HG02798 (cell line): ENCODE data around the gene PRDM5.

Experiments
- ATAC-seq: cut with Tn5 transposase; IDR thresholded peaks from one replicate; pipeline ENCODE4 v1.9.1; 2021; ENCODE audit warnings: mild to moderate bottlenecking; ENCODE audit not compliant: unreplicated experiment, poor library complexity

Gene PRDM5

DNA sequence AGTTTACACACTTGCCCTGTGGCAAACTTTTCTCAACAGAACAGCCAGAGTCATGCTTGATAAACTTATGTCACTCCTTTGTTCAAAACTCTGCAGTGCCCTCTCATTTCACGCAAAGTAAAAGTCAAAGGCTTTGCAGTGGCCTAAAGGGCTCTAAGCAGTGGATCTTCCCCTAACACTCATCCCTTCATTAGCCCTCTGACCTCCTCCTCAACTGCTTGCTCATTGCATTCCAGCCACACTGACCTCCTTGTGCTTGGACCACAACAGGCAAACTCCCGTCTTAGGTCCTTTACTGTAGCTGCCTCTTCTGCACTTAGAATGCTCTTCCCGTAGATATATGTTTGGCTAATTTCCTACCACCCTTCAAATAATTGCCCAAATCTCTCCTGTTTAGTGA is 5.6 kb downstream of the PRDM5 start:
- ATAC-seq: no peak

DNA sequence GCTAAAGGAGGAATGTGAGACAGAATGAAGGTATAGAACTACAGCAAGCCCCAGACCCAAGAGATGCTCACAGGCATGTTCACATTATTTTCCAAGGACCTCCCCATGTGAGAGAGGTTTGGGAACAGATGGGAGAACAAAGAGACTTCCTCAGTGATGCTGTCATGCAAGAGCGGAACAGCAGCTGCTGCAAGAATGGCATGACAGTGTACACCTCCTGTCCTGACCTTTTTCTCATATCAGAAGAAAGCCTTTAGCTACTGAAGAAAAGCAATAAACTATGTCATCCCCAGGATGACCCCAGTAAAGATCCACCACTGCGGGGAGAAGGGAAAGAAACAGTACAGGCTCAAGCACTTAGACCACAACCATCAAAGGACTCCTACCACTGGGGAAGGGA is 7.2 kb downstream of the PRDM5 start:
- ATAC-seq: no peak

DNA sequence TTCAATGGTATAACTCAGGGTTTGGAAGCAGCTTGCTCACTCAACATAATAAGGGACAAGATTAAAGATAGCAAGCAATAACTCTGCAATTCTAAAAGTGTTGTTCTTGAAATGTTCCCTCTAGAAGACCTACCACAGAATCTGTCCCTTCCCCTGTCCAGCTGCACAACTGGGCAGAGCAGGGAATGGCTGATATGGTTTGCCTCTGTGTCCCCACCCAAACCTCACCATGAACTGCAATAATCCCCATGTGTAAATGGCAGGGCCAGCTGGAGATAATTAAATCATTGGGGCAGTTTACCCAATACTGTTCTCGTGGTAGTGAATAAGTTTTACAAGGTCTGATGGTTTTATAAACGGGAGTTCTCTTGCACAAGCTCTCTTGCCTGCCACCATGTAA is 19.1 kb downstream of the PRDM5 start:
- ATAC-seq: no peak

DNA sequence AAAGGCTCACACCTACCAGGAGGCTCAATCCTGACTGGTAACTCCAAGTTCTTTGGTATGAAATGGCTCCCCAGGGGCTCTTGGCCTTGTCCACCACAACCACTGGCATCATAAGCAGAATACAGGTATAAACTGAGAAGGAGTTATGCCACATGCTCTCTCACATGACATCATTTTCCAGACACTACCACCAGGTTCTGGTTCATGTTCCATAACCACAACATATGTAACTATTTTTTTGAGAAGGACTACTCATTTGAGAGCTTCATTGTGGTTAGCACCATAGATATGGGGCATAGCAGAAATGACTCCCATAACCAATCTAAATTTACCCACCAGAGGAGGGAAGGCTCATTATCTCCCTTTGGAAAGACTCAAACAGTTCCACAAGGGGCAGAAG is 19.6 kb downstream of the PRDM5 start:
- no peak for ATAC-seq

DNA sequence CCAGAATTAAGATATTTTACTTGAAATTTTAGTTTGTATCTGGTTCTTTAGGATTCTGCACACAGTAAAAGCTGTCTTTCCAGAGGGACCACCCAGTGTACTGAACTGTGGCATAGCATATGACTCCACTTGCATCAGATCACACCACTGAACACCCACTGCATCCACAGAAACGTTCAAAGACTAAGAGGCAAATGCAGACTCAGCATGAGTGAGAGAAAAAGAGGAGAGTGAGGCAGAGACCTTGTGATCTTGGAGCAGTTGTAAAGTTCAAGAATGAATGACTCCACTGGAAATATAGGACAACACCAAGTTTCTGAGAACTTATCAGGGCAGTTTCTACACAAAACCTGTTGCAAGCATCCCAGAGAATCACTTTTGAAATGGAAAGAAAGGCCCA is 20.8 kb downstream of the PRDM5 start:
- ATAC-seq: no peak

DNA sequence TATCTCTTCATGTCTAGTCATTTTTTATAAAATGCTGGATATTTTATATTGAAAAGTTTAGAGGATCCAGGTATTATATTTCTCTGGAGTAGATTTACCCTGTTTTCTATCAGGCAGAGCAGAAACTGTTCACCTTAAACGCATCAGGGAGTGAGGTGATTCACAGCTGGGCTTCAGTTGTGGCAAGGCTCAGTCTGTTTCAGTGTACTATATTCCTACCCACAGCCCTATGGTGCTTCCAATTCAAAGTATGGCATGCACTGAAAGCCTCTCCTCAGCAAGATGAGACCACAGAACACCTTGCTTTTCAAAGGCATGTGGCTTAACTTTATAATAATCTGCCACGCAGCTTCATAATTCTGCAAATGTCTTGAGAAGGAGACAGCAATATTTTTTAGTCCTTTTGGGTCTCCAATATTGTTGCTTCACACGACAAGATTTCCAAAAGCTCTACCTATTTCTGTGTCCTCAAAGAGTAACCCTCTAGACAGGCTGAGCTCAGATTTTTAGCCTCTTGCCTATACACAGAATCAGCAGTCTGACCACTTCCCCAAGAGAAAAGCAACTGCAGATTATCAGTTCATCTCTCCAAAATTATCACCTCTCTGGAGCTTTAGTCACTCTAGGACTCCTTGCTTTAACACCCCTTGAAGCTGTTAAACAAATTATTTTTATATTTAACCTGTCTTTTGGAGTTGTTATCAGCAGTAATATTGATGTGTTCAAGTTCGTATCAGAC is 24.4 kb downstream of the PRDM5 start:
- no peak for ATAC-seq

DNA sequence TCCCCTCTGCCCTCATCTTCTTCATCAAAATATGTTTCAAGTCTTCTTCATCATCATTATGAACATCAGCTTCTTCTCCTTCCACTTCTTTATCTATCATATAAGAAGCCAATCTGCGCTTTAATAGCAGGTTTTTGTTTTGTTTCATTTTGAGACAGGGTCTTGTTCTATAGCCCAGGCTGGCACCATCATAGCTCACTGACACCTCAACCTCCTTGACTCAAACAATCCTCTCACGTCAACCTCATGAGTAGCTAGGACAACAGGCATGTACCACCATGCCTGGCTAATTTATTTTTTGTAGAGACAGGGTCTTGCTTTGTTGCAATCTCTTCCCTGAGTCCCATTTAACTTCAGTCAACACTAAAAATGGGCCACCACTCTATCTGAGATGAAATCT is 27.0 kb downstream of the PRDM5 start:
- ATAC-seq: no peak

DNA sequence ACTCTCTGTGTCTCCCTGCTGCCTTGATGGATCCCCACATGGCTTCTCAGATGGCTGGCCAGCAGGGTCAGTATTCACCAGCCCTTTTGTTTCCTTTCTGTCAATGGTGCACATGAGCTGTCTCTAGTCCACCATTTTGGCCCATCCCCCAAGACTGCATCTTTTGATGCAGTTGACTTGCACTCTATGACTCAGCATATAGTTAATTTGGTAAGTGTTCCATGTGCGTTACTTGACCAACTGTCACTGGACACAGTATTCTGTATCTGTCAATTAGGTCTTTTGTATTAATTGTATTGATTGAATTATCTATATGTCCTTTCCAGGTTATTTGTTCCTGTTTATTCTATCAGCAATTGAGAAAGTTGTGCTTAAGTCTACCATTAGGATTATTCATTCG is 29.2 kb downstream of the PRDM5 start:
- ATAC-seq: no peak

DNA sequence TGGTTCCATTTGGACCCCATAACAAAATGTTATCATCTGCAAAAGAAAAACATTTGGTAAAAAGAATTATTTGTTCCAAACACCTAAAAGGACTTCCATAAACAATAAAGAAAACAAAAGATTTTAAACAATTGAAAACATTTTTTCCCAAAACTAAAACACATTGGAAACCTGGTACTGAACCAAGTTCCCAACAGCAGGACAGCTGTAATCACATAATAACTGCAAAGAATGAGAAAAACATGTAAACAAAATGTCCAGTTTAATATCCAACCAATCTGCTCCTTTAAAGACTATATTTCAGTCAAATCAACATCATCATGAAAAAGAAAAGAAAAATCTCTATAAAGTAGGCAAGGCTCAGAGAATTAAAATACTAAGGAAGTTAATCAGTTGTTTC is 36.3 kb downstream of the PRDM5 start:
- no peak for ATAC-seq

DNA sequence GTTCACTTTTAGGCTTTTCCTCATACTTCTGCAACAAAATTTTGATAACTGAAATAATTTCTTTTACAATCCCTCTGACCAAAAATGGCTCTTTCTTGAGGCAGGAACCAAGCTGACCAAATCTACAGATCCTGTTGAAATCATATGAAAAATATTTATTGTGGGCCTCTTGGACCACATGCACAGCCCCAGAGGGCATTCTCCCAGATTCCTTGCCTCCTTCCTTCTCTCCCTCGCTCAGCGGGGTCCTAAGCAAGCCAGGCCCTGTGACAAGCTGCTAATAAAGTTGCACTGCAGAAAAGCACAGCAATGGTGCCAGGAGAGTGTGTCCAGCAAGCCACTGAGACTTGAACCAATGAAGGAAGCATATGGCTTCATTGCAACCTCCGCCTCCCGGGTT is 40.7 kb downstream of the PRDM5 start:
- ATAC-seq: no peak

DNA sequence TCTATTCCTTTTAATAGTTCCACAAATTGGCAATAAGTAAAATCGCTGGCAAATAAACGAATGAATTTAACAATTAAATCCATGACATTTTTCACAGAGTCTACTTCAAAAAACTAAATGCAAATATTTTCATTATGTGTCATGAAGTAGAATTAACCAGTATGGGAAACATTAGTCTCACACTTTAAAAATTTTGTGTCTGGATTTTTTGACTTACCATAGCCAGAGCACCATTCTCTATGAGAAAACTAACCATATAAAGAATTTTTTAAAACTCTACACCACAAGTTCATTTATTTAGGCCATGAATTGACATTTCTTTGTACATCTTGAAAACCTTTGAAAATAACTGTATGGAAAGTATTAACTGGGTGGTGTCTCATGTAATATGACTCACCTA is 41.2 kb downstream of the PRDM5 start:
- no peak for ATAC-seq

DNA sequence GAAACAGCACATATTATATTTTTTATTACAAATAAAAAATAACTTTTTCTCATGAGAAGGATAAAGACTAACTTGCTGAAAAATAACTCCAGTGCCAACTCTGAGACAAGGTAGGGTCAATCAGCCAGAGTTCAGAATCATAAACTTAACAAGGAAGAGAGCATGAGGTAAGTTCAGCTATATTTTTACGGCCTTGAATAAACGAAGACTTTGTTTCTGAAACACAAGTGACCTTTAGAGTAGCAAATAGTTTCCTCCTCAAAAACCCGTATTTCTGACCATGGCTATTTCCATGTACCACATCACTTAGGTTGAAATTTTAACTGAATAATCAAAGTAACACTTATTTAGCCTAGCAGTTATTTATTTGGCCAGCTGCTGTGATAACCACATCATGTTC is 45.5 kb downstream of the PRDM5 start:
- ATAC-seq: no peak

DNA sequence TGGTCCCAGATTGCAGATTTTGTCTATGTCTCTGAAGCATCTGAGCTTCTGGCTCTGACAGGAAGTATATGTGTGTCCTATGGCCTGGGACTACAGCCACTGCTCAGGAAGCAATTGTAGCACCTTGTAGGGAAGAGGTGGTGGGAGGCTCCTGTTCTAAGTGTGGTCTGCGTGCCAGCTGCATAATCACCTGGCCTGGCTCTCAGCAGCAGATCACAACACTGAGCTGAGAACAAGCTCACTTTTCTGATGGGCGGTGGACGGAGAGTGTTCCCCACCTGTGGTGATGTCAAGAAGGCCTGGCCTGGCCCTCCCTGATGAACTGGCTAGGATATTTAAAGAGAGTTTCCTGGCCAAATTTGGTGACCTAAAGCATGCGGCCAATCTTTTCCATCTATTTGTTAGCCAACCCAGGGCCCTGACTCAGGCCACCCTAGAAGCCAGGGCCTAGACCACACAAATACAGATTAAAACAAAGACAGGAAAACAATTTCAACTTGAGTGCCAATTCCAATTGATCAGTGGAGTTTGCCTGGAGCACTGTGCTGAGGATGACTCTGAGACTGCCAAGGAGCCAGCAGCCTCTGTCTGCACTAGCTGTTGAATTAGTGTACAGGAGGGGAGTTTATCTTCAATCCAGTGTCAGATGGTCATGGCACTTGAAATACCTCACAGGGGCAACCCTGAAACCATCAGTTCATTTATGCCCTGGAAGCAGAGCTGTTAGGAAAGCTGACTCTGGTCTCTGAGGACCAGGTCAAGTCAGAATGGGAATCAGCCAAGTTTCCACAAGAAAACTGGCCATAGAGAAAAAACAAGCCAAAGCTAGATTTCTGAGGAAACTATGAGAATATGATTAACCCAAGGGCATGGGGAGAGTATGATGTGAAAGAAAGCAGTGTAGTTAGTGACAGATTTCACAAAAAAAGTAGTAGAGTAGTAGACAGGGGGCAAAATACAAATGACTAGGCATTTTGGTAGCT is 47.4 kb downstream of the PRDM5 start:
- ATAC-seq: no peak

DNA sequence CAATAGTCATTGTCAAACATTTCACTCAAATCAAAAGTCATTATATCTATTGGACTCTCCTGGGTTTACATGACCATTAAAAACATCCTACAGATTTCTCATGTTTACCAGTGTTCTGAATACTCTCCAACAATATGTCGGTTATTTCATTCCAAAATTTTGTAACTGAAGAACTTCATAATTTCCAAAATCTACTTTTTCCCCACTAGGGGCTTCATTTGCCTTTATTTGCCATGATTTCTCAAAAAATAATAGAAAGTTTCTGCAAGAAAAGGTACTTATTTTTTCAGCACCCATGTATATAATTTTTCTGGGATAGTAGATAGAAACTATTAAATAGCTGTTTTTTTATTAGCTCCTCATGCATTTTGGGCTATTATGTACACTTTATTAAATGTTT is 49.0 kb downstream of the PRDM5 start:
- no peak for ATAC-seq

DNA sequence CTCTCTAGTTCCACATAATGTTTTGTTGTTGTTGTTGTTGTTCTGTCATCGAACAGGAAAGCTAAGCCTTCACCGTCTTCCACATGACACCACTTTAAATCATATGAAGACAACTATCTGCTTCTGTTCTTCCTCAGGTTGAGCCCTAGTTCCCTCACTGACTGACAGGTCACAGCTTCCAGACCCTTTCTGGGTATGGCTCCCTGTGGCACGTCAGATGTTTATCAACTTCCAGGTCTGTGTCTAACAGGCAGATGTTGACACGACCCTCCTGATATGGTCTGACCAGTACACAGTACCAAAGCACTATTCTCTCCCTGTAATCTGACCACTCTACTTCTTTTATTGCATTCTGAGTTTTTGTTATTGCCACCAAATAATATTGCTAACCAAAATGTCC is 51.4 kb downstream of the PRDM5 start:
- no peak for ATAC-seq

DNA sequence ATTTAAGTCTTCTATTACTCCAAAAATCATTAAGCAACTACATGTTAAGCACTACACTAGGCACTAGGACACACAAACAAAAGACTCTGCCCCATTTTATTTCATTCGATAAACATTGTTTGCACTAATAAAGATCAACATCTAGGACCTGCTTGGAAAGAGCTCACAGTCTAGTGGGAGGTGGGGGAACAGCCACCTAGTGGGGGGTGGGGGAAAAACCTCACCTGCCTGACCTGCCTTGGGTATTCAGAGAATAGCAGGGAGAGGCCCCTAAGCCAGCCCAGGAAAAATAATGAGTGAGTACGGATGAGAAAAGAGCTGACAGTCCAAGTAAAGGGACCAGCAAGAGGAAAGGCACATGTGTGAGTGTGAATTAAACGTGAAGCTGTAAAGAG is 52.2 kb downstream of the PRDM5 start:
- no peak for ATAC-seq

DNA sequence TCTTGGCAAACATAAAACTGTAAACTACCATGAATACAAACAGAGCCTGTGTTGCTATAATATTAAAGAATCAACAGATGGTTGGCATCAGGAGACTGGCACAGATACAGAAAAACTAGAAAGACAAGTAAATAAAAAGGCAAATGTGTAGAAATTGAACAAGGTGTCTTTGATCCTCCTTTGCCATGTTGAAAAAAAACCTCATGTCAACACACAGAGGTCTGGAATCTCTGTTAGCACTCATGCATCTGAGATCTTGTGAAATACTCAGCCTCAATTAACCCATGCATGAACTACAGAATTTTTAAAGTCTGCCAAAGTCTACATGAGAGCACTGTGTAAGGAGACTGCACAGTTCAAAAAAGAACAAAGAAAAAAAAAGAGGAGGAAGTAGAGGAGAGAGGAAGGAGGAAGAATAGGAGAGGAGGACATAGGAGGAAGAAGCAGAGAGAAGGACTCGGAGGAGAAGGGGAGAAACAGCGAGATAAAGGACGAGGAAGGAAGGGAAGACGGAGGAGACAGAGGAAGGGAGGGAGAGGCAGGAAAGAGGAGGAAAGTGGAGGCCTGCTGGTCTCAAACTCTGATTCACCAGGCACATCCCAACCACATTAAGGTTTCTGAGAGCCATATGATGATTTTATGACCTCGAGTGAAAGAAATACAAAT is 52.8 kb downstream of the PRDM5 start:
- no peak for ATAC-seq

DNA sequence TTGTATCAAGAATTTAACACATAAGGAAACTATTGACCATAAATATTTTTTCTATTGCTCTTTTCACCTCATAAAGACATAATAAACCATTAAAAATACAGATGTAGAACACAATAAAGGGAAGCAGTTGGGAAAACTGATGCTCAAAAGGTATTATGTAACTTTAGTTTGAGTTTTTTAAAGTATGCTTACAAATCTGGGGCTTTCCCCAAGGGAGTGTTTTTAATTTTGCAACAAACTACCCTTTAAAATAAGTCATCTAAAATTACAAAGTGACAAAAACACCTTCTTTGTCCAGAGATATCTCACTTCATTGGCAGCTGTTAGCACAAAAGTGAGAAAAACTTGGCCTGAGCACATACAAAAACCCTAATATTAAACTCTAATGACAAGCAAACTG is 55.0 kb downstream of the PRDM5 start:
- ATAC-seq: no peak

DNA sequence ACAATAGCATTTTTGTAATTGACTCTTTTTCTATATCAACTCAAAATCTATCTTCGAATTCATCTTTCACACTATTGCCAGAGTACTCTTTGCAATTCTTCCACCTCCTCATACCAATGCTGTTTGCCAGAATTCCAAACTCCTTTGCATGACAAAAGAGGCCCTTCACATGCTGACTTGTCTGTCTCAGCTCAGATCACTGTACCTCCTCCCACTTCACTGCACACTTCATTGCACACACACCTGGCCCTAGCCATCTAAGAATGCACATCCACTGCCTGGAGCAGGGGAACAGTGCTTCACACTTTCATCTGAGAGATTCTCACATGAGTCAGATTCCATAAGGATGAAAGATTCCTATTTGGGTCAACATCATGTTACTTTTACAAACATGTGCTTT is 56.5 kb downstream of the PRDM5 start:
- peak; percentile 77 for ATAC-seq

DNA sequence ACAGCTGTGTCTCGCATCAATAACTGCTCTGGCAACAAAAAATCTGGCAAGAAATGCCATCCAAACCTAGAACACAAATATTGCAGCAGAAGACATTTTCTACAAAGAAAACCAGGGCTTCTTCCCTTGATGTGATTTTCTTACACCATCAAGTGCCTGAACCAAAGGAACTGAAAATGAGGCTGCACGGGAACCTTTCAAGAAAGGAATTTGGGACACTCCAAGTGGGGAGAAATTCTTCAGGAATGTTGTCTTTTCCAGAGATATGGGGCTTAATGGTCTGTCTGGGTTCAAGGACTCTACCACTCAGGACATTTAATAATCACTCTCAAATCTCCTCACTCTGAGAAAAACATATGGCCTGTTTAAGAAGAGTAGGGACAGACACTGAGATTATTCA is 57.6 kb downstream of the PRDM5 start:
- ATAC-seq: no peak

DNA sequence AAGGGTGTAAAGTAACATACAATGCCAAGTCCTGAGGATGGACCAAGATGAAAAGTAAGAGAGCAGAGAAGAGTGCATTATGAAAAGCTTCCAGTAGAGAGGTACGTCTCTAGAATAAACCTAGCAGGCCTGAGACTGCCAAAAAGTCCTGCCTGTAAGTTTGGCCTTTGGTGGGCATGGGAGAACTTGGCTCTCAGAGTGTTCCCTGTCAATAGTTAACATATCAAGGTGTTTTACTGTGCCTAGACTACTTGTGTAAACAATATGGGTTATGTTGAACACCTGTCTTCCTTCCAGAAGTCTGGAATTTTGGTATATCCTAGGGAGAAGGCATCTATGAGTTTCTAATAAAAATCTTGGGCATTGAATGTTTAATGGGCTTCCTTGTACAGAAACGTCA is 60.1 kb downstream of the PRDM5 start:
- no peak for ATAC-seq
